Measurements from ENCODE around the gene PPFIA1. TPM values are rescaled to one million over a fixed set of nuclear protein-coding genes. Genes with fewer than 3 reads are reported as not detected.

PPFIA1 gene
- polyA plus RNA-seq, 1 of the 3 experiments (the other 2 are of a cell fraction) = 37.4 TPM

DNA sequence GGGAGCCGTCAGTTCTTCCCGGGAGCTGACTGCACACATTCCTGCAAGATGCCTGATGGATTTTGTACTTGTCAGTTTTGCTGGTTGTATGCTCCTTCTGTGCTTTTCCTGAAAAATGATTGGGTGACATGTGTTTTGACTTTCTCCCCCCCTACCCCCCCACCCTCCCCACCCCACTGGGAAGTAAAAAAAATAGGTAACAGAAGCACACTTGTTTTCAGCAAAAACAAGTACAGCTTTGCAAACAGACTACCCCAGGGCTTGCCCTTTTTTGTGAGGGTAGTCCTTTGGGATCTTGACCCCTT is 1.1 kb downstream of the PPFIA1 start:
- peaks cover 3 to 13% of the 10 kb centered on the region in 2 experiments; a peak in 2 of 4 replicates for H3K4me1 ChIP-seq (ENCODE audit: control insufficient read depth in 1 of 2, insufficient read depth in 2 of 2, low read depth in 1 of 2, low read length in 1 of 2)
- ChIA-PET CTCF (no interaction called here), POLR2A (no interaction called here)
- peaks cover 20 to 43% of the 10 kb centered on the region in 2 experiments for H3K36me3 ChIP-seq (replicated peaks in 1 of 2; ENCODE audit: control insufficient read depth in 1 of 2, insufficient read depth in 2 of 2, low read length in 1 of 2)
- H3F3A ChIP-seq (replicated peaks; ENCODE audit: insufficient read depth) = no peaks in the 10 kb centered on the region
- peaks cover 10% of the 10 kb centered on the region; the same call in 1 of the 2 replicates for H4K20me1 ChIP-seq (ENCODE audit: insufficient read depth)
- H3K9me2 ChIP-seq = no peaks in the 10 kb centered on the region
- no peaks in the 10 kb centered on the region for H3K9me3 ChIP-seq
- H3K4me2 ChIP-seq = peak overlapping the region; percentile 89
- peak overlapping the region; percentile 78 to 97 for H3K4me3 ChIP-seq (ENCODE audit: low read depth in 2 of 2, low read length in 1 of 2)
- 4% methylated on average over 2 of the region's 2 CpGs for WGBS (ENCODE audit: low lambda C conversion rate)
- DNase-seq = no peak
- H2AFZ ChIP-seq (ENCODE audit: low read depth) = no peak overlapping the region; the same call in 1 of the 2 replicates
- H3K9ac ChIP-seq = peak overlapping the region; percentile 81
- peaks cover 8% of the 10 kb centered on the region; the same call in 1 of the 2 replicates for H3K27me3 ChIP-seq (ENCODE audit: insufficient read depth)
- TF ChIP-seq, protein P1, sequence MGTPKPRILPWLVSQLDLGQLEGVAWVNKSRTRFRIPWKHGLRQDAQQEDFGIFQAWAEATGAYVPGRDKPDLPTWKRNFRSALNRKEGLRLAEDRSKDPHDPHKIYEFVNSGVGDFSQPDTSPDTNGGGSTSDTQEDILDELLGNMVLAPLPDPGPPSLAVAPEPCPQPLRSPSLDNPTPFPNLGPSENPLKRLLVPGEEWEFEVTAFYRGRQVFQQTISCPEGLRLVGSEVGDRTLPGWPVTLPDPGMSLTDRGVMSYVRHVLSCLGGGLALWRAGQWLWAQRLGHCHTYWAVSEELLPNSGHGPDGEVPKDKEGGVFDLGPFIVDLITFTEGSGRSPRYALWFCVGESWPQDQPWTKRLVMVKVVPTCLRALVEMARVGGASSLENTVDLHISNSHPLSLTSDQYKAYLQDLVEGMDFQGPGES (IDR thresholded peaks at IDR 0.05; ENCODE audit: low read depth, low read length) = no peak
- TF ChIP-seq RFX5 (IDR thresholded peaks at IDR 0.05; ENCODE audit: low read length) = no peak
- TF ChIP-seq CHD2 (IDR thresholded peaks at IDR 0.05; ENCODE audit: low read length, partially characterized antibody) = no peak
- TF ChIP-seq RXRA (IDR thresholded peaks at IDR 0.05; ENCODE audit: borderline replicate concordance, low read depth) = no peak
- TF ChIP-seq RCOR1 (IDR thresholded peaks at IDR 0.05; ENCODE audit: low read length) = no peak
- no peak for TF ChIP-seq NRF1 (IDR thresholded peaks at IDR 0.05; ENCODE audit: low read depth, low read length)
- TF ChIP-seq FOXJ3 (CRISPR knock-in tag; IDR thresholded peaks at IDR 0.05) = no peak
- TF ChIP-seq, protein P2, sequence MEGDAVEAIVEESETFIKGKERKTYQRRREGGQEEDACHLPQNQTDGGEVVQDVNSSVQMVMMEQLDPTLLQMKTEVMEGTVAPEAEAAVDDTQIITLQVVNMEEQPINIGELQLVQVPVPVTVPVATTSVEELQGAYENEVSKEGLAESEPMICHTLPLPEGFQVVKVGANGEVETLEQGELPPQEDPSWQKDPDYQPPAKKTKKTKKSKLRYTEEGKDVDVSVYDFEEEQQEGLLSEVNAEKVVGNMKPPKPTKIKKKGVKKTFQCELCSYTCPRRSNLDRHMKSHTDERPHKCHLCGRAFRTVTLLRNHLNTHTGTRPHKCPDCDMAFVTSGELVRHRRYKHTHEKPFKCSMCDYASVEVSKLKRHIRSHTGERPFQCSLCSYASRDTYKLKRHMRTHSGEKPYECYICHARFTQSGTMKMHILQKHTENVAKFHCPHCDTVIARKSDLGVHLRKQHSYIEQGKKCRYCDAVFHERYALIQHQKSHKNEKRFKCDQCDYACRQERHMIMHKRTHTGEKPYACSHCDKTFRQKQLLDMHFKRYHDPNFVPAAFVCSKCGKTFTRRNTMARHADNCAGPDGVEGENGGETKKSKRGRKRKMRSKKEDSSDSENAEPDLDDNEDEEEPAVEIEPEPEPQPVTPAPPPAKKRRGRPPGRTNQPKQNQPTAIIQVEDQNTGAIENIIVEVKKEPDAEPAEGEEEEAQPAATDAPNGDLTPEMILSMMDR (IDR thresholded peaks at IDR 0.05) = no peak
- no peak for TF ChIP-seq GATA2 (CRISPR knock-in tag; IDR thresholded peaks at IDR 0.05)
- TF ChIP-seq FOSL2 (IDR thresholded peaks at IDR 0.05; ENCODE audit: borderline replicate concordance, low read depth) = no peak
- no peak for TF ChIP-seq MXI1 (IDR thresholded peaks at IDR 0.05; ENCODE audit: low read depth, low read length)
- no peak for TF ChIP-seq MEF2A (IDR thresholded peaks at IDR 0.05; ENCODE audit: borderline replicate concordance, low read depth)
- no peak for TF ChIP-seq SIN3A (IDR thresholded peaks at IDR 0.05; ENCODE audit: borderline replicate concordance, low read depth, low read length)
- no peak for TF ChIP-seq EZH2phosphoT487 (IDR thresholded peaks at IDR 0.05; ENCODE audit: borderline replicate concordance, low read depth)
- TF ChIP-seq SMC3 (IDR thresholded peaks at IDR 0.05; ENCODE audit: low read depth, low read length) = no peak
- no peak for TF ChIP-seq GABPA (IDR thresholded peaks at IDR 0.05; ENCODE audit: low read depth)
- no peak for TF ChIP-seq JUND (IDR thresholded peaks at IDR 0.05)
- TF ChIP-seq, protein P3, sequence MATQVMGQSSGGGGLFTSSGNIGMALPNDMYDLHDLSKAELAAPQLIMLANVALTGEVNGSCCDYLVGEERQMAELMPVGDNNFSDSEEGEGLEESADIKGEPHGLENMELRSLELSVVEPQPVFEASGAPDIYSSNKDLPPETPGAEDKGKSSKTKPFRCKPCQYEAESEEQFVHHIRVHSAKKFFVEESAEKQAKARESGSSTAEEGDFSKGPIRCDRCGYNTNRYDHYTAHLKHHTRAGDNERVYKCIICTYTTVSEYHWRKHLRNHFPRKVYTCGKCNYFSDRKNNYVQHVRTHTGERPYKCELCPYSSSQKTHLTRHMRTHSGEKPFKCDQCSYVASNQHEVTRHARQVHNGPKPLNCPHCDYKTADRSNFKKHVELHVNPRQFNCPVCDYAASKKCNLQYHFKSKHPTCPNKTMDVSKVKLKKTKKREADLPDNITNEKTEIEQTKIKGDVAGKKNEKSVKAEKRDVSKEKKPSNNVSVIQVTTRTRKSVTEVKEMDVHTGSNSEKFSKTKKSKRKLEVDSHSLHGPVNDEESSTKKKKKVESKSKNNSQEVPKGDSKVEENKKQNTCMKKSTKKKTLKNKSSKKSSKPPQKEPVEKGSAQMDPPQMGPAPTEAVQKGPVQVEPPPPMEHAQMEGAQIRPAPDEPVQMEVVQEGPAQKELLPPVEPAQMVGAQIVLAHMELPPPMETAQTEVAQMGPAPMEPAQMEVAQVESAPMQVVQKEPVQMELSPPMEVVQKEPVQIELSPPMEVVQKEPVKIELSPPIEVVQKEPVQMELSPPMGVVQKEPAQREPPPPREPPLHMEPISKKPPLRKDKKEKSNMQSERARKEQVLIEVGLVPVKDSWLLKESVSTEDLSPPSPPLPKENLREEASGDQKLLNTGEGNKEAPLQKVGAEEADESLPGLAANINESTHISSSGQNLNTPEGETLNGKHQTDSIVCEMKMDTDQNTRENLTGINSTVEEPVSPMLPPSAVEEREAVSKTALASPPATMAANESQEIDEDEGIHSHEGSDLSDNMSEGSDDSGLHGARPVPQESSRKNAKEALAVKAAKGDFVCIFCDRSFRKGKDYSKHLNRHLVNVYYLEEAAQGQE (IDR thresholded peaks at IDR 0.05; ENCODE audit: low read depth, low read length) = no peak
- no peak for TF ChIP-seq RAD21 (IDR thresholded peaks at IDR 0.05; ENCODE audit: low read length)
- no peak for TF ChIP-seq TAF1 (IDR thresholded peaks at IDR 0.05; ENCODE audit: borderline replicate concordance, low read depth, low read length)
- peaks cover 53% of the 10 kb centered on the region for H3K79me2 ChIP-seq (ENCODE audit: insufficient read depth)
- no peak overlapping the region for H3K27ac ChIP-seq (ENCODE audit: low read depth in 2 of 2, low read length in 1 of 2)
